MM.1S (cell line): Measurements from ENCODE around the gene C1QTNF5.

Experiments used
- DNase-seq: peaks from one replicate; pipeline ENCODE4 v3.0.0-alpha.2; 2015
- H2AFZ ChIP-seq: fragments of 300-600 bp; sonication (generic); 2 replicates; pipeline ENCODE4 v1.6.0; 2016; ENCODE audit warnings: antibody characterized with exemption, low read length
- H3F3A ChIP-seq: fragments of 300-600 bp; sonication (generic); 2 replicates; pipeline ENCODE4 v1.6.1; 2016; ENCODE audit warnings: mild to moderate bottlenecking, antibody characterized with exemption, low read length, moderate library complexity, mixed read lengths; ENCODE audit not compliant: insufficient read depth
- H3K27ac ChIP-seq: fragments of 300-600 bp; sonication (generic); 2 replicates; pipeline ENCODE4 v1.5.1; 2016; ENCODE audit warnings: mild to moderate bottlenecking, low read length
- H3K27me3 ChIP-seq: fragments of 300-600 bp; sonication (generic); replicated peaks from 2 replicates; pipeline ENCODE4 v1.6.0; 2016; ENCODE audit warnings: low read length; ENCODE audit not compliant: insufficient read depth
- H3K36me3 ChIP-seq: fragments of 300-600 bp; sonication (generic); replicated peaks from 2 replicates; pipeline ENCODE4 v1.6.1; 2016; ENCODE audit warnings: mild to moderate bottlenecking, low read length, mixed read lengths; ENCODE audit not compliant: insufficient read depth
- H3K4me1 ChIP-seq: fragments of 300-600 bp; sonication (generic); 2 replicates; pipeline ENCODE4 v1.6.1; 2016; ENCODE audit warnings: low read length, mixed read lengths
- H3K4me2 ChIP-seq: fragments of 300-600 bp; sonication (generic); 2 replicates; pipeline ENCODE4 v1.6.0; 2016; ENCODE audit warnings: low read depth, low read length
- H3K4me3 ChIP-seq: fragments of 300-600 bp; sonication (generic); 2 replicates; pipeline ENCODE4 v1.5.1; 2016; ENCODE audit warnings: low read length, mixed read lengths
- H3K79me2 ChIP-seq: fragments of 300-600 bp; sonication (generic); 2 replicates; pipeline ENCODE4 v1.6.1; 2016; ENCODE audit warnings: mixed run types, low read length, mixed read lengths
- H3K9ac ChIP-seq: fragments of 300-600 bp; sonication (generic); 2 replicates; pipeline ENCODE4 v1.6.1; 2016; ENCODE audit warnings: low read length, mixed read lengths
- H3K9me2 ChIP-seq: fragments of 300-600 bp; sonication (generic); replicated peaks from 2 replicates; pipeline ENCODE4 v1.6.1; 2016; ENCODE audit warnings: mild to moderate bottlenecking, low read length, mixed read lengths; ENCODE audit not compliant: insufficient read depth
- H3K9me3 ChIP-seq: fragments of 300-600 bp; sonication (generic); replicated peaks from 2 replicates; pipeline ENCODE4 v1.6.1; 2016; ENCODE audit warnings: mild to moderate bottlenecking, low read length, mixed read lengths; ENCODE audit not compliant: insufficient read depth
- H4K20me1 ChIP-seq: fragments of 300-600 bp; sonication (generic); 2 replicates; pipeline ENCODE4 v1.6.1; 2016; ENCODE audit warnings: mild to moderate bottlenecking, low read length, moderate library complexity, mixed read lengths; ENCODE audit not compliant: insufficient read depth
- CTCF ChIP-seq: fragments of 300-600 bp; sonication (generic); IDR thresholded peaks from 2 replicates; pipeline ENCODE4 v1.5.1; 2016; ENCODE audit warnings: antibody characterized with exemption, low read length, mixed read lengths
- EZH2 ChIP-seq: fragments of 300-600 bp; sonication (generic); optimal IDR thresholded peaks from 2 replicates; pipeline ENCODE3; 2017; ENCODE audit warnings: low read depth, mild to moderate bottlenecking, antibody characterized with exemption, low read length, mixed read lengths
- EZH2phosphoT487 ChIP-seq: fragments of 300-600 bp; sonication (generic); IDR thresholded peaks from 2 replicates; pipeline ENCODE4 v1.6.1; 2018; ENCODE audit warnings: antibody characterized with exemption, low read length

The C1QTNF5 gene

GRCh38 chr11:119373059-119373920, 32.6 kb upstream of the C1QTNF5 start:
- H3K36me3 ChIP-seq = no peaks in the 10 kb centered on the region
- H3K4me1 ChIP-seq = peaks cover 23% of the 10 kb centered on the region
- no peak overlapping the region for H3K4me2 ChIP-seq
- no peaks in the 10 kb centered on the region for H3K9me3 ChIP-seq
- no peaks in the 10 kb centered on the region for H3F3A ChIP-seq
- no peak for TF ChIP-seq EZH2phosphoT487
- no peak for TF ChIP-seq EZH2
- no peak for TF ChIP-seq CTCF
- H3K79me2 ChIP-seq = no peaks in the 10 kb centered on the region
- H4K20me1 ChIP-seq = no peaks in the 10 kb centered on the region
- no peak for DNase-seq
- H3K4me3 ChIP-seq = no peak overlapping the region
- no peaks in the 10 kb centered on the region for H3K27me3 ChIP-seq
- no peak overlapping the region for H3K9ac ChIP-seq
- no peaks in the 10 kb centered on the region for H3K9me2 ChIP-seq
- no peak overlapping the region for H3K27ac ChIP-seq
- H2AFZ ChIP-seq = no peak overlapping the region

- H3K4me1 ChIP-seq = peaks cover 15% of the 10 kb centered on the region
- no peaks in the 10 kb centered on the region for H3K9me2 ChIP-seq
- no peak for DNase-seq
- no peak overlapping the region for H3K27ac ChIP-seq
- no peaks in the 10 kb centered on the region for H3F3A ChIP-seq
- no peaks in the 10 kb centered on the region for H3K27me3 ChIP-seq
- no peak overlapping the region for H2AFZ ChIP-seq
- TF ChIP-seq EZH2 (no peak), CTCF (no peak), EZH2phosphoT487 (no peak)
- no peaks in the 10 kb centered on the region for H3K79me2 ChIP-seq
- H3K4me2 ChIP-seq = no peak overlapping the region
- H3K4me3 ChIP-seq = no peak overlapping the region
- no peak overlapping the region for H3K9ac ChIP-seq
- H3K36me3 ChIP-seq = no peaks in the 10 kb centered on the region
- no peaks in the 10 kb centered on the region for H4K20me1 ChIP-seq
- no peaks in the 10 kb centered on the region for H3K9me3 ChIP-seq
Measured at GRCh38 chr11:119372260-119373058, 31.8 kb upstream of the C1QTNF5 start.

GRCh38 chr11:119371778-119372182, 31.1 kb upstream of the C1QTNF5 start:
- Histone ChIP-seq H4K20me1 (no peaks in the 10 kb centered on the region), H3K36me3 (no peaks in the 10 kb centered on the region), H3K4me2 (no peak overlapping the region), H3K9me2 (no peaks in the 10 kb centered on the region), H3K4me1 (peaks cover 10% of the 10 kb centered on the region; the same call in 1 of the 2 replicates), H3K27ac (no peak overlapping the region), H3F3A (no peaks in the 10 kb centered on the region), H3K79me2 (no peaks in the 10 kb centered on the region), H3K9me3 (no peaks in the 10 kb centered on the region), H3K4me3 (no peak overlapping the region), H2AFZ (no peak overlapping the region), H3K27me3 (peaks cover 3% of the 10 kb centered on the region; the same call in 1 of the 2 replicates), H3K9ac (no peak overlapping the region)
- no peak for DNase-seq
- TF ChIP-seq EZH2 = no peak
- no peak for TF ChIP-seq EZH2phosphoT487
- no peak; the same call in 1 of the 2 replicates for TF ChIP-seq CTCF
